ENCODE data around the gene MICAL1.

MICAL1 gene

GRCh38 chr6:109477184-109477583 lies 21.6 kb upstream of the MICAL1 start:
- WGBS (ENCODE audit: insufficient coverage) = 86% methylated on average over 2 of the region's 2 CpGs
- H3K27me3 ChIP-seq (replicated peaks in 2 of 5; ENCODE audit: control insufficient read depth in 4 of 5, insufficient read depth in 5 of 5, low read length in 4 of 5) = no peaks in the 10 kb centered on the region
- H3K4me1 ChIP-seq (ENCODE audit: control extremely low read depth in 1 of 4, control insufficient read depth in 4 of 4, insufficient read depth in 4 of 4, low read length in 3 of 4) = peaks cover 15 to 42% (median 26%) of the 10 kb centered on the region in 4 experiments
- H3K36me3 ChIP-seq (ENCODE audit: control insufficient read depth in 4 of 4, insufficient read depth in 4 of 4, low read length in 3 of 4) = peaks cover 19 to 84% (median 43%) of the 10 kb centered on the region in 4 experiments
- H3K9me3 ChIP-seq (ENCODE audit: control extremely low read depth in 1 of 5, control insufficient read depth in 4 of 5, insufficient read depth in 2 of 5, low read depth in 1 of 5, low read length in 4 of 5) = no peaks in the 10 kb centered on the region
- H3K27ac ChIP-seq (ENCODE audit: insufficient read depth in 1 of 2, low read depth in 1 of 2, low read length in 2 of 2, poor library complexity in 1 of 2, severe bottlenecking in 2 of 2) = no peak overlapping the region
- DNase-seq = no peak
- ChIA-PET POLR2A (no interaction called here), CTCF (interaction anchor here (1.7 to 1.9 kb wide), 2 partner anchors 13 to 21 kb away, joined by 6 to 8 read pairs; partner anchors contain the start of gene MICAL1)
- no peak overlapping the region for H3K4me3 ChIP-seq (ENCODE audit: control insufficient read depth in 1 of 7, extremely low read depth in 1 of 7, insufficient read depth in 4 of 7, low read depth in 2 of 7, low read length in 6 of 7)

GRCh38 chr6:109475625-109476024 lies 20.1 kb upstream of the MICAL1 start:
- Histone ChIP-seq H3K9me3 (ENCODE audit: control extremely low read depth in 1 of 5, control insufficient read depth in 4 of 5, insufficient read depth in 2 of 5, low read depth in 1 of 5, low read length in 4 of 5) (no peaks in the 10 kb centered on the region), H3K36me3 (ENCODE audit: control insufficient read depth in 4 of 4, insufficient read depth in 4 of 4, low read length in 3 of 4) (peaks cover 15 to 88% (median 50%) of the 10 kb centered on the region in 4 experiments), H3K27me3 (replicated peaks in 2 of 5; ENCODE audit: control insufficient read depth in 4 of 5, insufficient read depth in 5 of 5, low read length in 4 of 5) (no peaks in the 10 kb centered on the region), H3K27ac (ENCODE audit: insufficient read depth in 1 of 2, low read depth in 1 of 2, low read length in 2 of 2, poor library complexity in 1 of 2, severe bottlenecking in 2 of 2) (no peak overlapping the region), H3K4me3 (ENCODE audit: control insufficient read depth in 1 of 7, extremely low read depth in 1 of 7, insufficient read depth in 4 of 7, low read depth in 2 of 7, low read length in 6 of 7) (no peak overlapping the region), H3K4me1 (ENCODE audit: control extremely low read depth in 1 of 4, control insufficient read depth in 4 of 4, insufficient read depth in 4 of 4, low read length in 3 of 4) (peaks cover 10 to 27% (median 14%) of the 10 kb centered on the region in 4 experiments)
- no peak for DNase-seq
- 100% methylated on average over 1 of the region's 2 CpGs for WGBS (ENCODE audit: insufficient coverage)
- CTCF ChIA-PET = interaction anchor here (1.7 to 1.9 kb wide), 2 partner anchors 12 to 19 kb away, joined by 6 to 8 read pairs; partner anchors contain the start of gene MICAL1
- POLR2A ChIA-PET = no interaction called here

- 93% methylated on average over 2 of the region's 4 CpGs for WGBS (ENCODE audit: insufficient coverage)
- DNase-seq = no peak
- Histone ChIP-seq H3K9me3 (ENCODE audit: control extremely low read depth in 1 of 5, control insufficient read depth in 4 of 5, insufficient read depth in 2 of 5, low read depth in 1 of 5, low read length in 4 of 5) (no peaks in the 10 kb centered on the region), H3K4me1 (ENCODE audit: control extremely low read depth in 1 of 4, control insufficient read depth in 4 of 4, insufficient read depth in 4 of 4, low read length in 3 of 4) (peaks cover 6 to 21% (median 10%) of the 10 kb centered on the region in 4 experiments), H3K4me3 (ENCODE audit: control insufficient read depth in 1 of 7, extremely low read depth in 1 of 7, insufficient read depth in 4 of 7, low read depth in 2 of 7, low read length in 6 of 7) (no peak overlapping the region), H3K27me3 (replicated peaks in 2 of 5; ENCODE audit: control insufficient read depth in 4 of 5, insufficient read depth in 5 of 5, low read length in 4 of 5) (no peaks in the 10 kb centered on the region), H3K36me3 (ENCODE audit: control insufficient read depth in 4 of 4, insufficient read depth in 4 of 4, low read length in 3 of 4) (peaks cover 12 to 88% (median 50%) of the 10 kb centered on the region in 4 experiments), H3K27ac (ENCODE audit: insufficient read depth in 1 of 2, low read depth in 1 of 2, low read length in 2 of 2, poor library complexity in 1 of 2, severe bottlenecking in 2 of 2) (no peak overlapping the region)
- ChIA-PET POLR2A (no interaction called here), CTCF (no interaction called here)
These were observed 19.4 kb upstream of the MICAL1 start for GRCh38 chr6:109474995-109475394.

GRCh38 chr6:109473120-109473519 lies 17.5 kb upstream of the MICAL1 start:
- Histone ChIP-seq H3K27ac (ENCODE audit: insufficient read depth in 1 of 2, low read depth in 1 of 2, low read length in 2 of 2, poor library complexity in 1 of 2, severe bottlenecking in 2 of 2) (no peak overlapping the region), H3K27me3 (replicated peaks in 2 of 5; ENCODE audit: control insufficient read depth in 4 of 5, insufficient read depth in 5 of 5, low read length in 4 of 5) (no peaks in the 10 kb centered on the region), H3K4me3 (ENCODE audit: control insufficient read depth in 1 of 7, extremely low read depth in 1 of 7, insufficient read depth in 4 of 7, low read depth in 2 of 7, low read length in 6 of 7) (no peak overlapping the region), H3K36me3 (ENCODE audit: control insufficient read depth in 4 of 4, insufficient read depth in 4 of 4, low read length in 3 of 4) (peaks cover 12 to 92% (median 64%) of the 10 kb centered on the region in 4 experiments), H3K4me1 (ENCODE audit: control extremely low read depth in 1 of 4, control insufficient read depth in 4 of 4, insufficient read depth in 4 of 4, low read length in 3 of 4) (peaks cover 0 to 6% (median 0%) of the 10 kb centered on the region in 4 experiments), H3K9me3 (ENCODE audit: control extremely low read depth in 1 of 5, control insufficient read depth in 4 of 5, insufficient read depth in 2 of 5, low read depth in 1 of 5, low read length in 4 of 5) (no peaks in the 10 kb centered on the region)
- WGBS (ENCODE audit: insufficient coverage) = 94% methylated on average over 3 of the region's 3 CpGs
- ChIA-PET CTCF (interaction anchor here (1.1 kb wide), 1 partner anchor 13 kb away, joined by 3 read pairs; no protein-coding TSS in a partner anchor), POLR2A (no interaction called here)
- DNase-seq = no peak

GRCh38 chr6:109472132-109472995 lies 16.8 kb upstream of the MICAL1 start:
- CTCF ChIA-PET = interaction anchor here (1.1 to 1.5 kb wide), 2 partner anchors 9 to 12 kb away, joined by 3 to 4 read pairs; no protein-coding TSS in a partner anchor

GRCh38 chr6:109471105-109471810 lies 15.7 kb upstream of the MICAL1 start:
- POLR2A ChIA-PET = no interaction called here
- Histone ChIP-seq H3K9me3 (ENCODE audit: control extremely low read depth in 1 of 5, control insufficient read depth in 4 of 5, insufficient read depth in 2 of 5, low read depth in 1 of 5, low read length in 4 of 5) (no peaks in the 10 kb centered on the region), H3K27ac (ENCODE audit: insufficient read depth in 1 of 2, low read depth in 1 of 2, low read length in 2 of 2, poor library complexity in 1 of 2, severe bottlenecking in 2 of 2) (no peak overlapping the region)

More at GRCh38 chr6:109472132-109472995, 16.8 kb upstream of the MICAL1 start:
- H3K27ac ChIP-seq (ENCODE audit: insufficient read depth in 1 of 2, low read depth in 1 of 2, low read length in 2 of 2, poor library complexity in 1 of 2, severe bottlenecking in 2 of 2) = no peak overlapping the region
- POLR2A ChIA-PET = no interaction called here
- H3K9me3 ChIP-seq (ENCODE audit: control extremely low read depth in 1 of 5, control insufficient read depth in 4 of 5, insufficient read depth in 2 of 5, low read depth in 1 of 5, low read length in 4 of 5) = no peaks in the 10 kb centered on the region
- DNase-seq = no peak
- H3K27me3 ChIP-seq (replicated peaks in 2 of 5; ENCODE audit: control insufficient read depth in 4 of 5, insufficient read depth in 5 of 5, low read length in 4 of 5) = no peaks in the 10 kb centered on the region
- no peaks in the 10 kb centered on the region for H3K4me1 ChIP-seq (ENCODE audit: control extremely low read depth in 1 of 4, control insufficient read depth in 4 of 4, insufficient read depth in 4 of 4, low read length in 3 of 4)
- H3K36me3 ChIP-seq (ENCODE audit: control insufficient read depth in 4 of 4, insufficient read depth in 4 of 4, low read length in 3 of 4) = peaks cover 16 to 91% (median 69%) of the 10 kb centered on the region in 4 experiments
- WGBS (ENCODE audit: insufficient coverage) = 89% methylated on average over 7 of the region's 9 CpGs
- H3K4me3 ChIP-seq (ENCODE audit: control insufficient read depth in 1 of 7, extremely low read depth in 1 of 7, insufficient read depth in 4 of 7, low read depth in 2 of 7, low read length in 6 of 7) = no peak overlapping the region

More at GRCh38 chr6:109471105-109471810, 15.7 kb upstream of the MICAL1 start:
- no peaks in the 10 kb centered on the region for H3K27me3 ChIP-seq (replicated peaks in 2 of 5; ENCODE audit: control insufficient read depth in 4 of 5, insufficient read depth in 5 of 5, low read length in 4 of 5)
- WGBS (ENCODE audit: insufficient coverage) = 93% methylated on average over 5 of the region's 5 CpGs
- DNase-seq = no peak
- H3K4me3 ChIP-seq (ENCODE audit: control insufficient read depth in 1 of 7, extremely low read depth in 1 of 7, insufficient read depth in 4 of 7, low read depth in 2 of 7, low read length in 6 of 7) = no peak overlapping the region
- peaks cover 16 to 93% (median 69%) of the 10 kb centered on the region in 4 experiments for H3K36me3 ChIP-seq (ENCODE audit: control insufficient read depth in 4 of 4, insufficient read depth in 4 of 4, low read length in 3 of 4)
- H3K4me1 ChIP-seq (ENCODE audit: control extremely low read depth in 1 of 4, control insufficient read depth in 4 of 4, insufficient read depth in 4 of 4, low read length in 3 of 4) = no peaks in the 10 kb centered on the region
- CTCF ChIA-PET = interaction anchor here (1.5 to 2.9 kb wide), 2 partner anchors 10 to 11 kb away, joined by 4 to 8 read pairs; no protein-coding TSS in a partner anchor
